HCT116 (cell line): ENCODE measurements around the gene PRR5L. TPM values are rescaled to one million over a fixed set of nuclear protein-coding genes. Genes with fewer than 3 reads are reported as not detected.

ENCODE experiments used
- ATAC-seq: fragments of 200-7000 bp; cut with Tn5 transposase; 2 replicates; pipeline ENCODE4 v1.9.1; 2020; ENCODE audit warnings: mild to moderate bottlenecking, moderate library complexity
- BruUV-seq: library from RNA; stranded (reverse); fragments of 400-500 nt; replicated peaks from 2 replicates; lab custom pipeline; 2021; lab: Mats Ljungman, UMichigan
- CTCF ChIA-PET: fragments of 300-600 bp; sonication (Branson Sonifier 250); formaldehyde crosslinking; loops from one replicate; lab custom pipeline; 2021; ENCODE audit warnings: antibody characterized with exemption; lab: Charles Lee
- POLR2A ChIA-PET: fragments of 300-600, 350-600 bp; sonication (Branson Sonifier 250); formaldehyde crosslinking; loops from one replicate; lab custom pipeline; 2021; ENCODE audit warnings: antibody characterized with exemption; lab: Charles Lee
- RAD21 ChIA-PET, 2 experiments: fragments of 300-600 bp; sonication (Branson Sonifier 250); formaldehyde crosslinking; loops; one replicate each; lab custom pipeline; 2023; ENCODE audit warnings: low total read pairs in 2 of 2; ENCODE audit not compliant: uncharacterized antibody in 2 of 2, unreplicated experiment in 2 of 2, low non-redundant PET in 1 of 2; lab: Charles Lee
- DNase-seq: peaks from one replicate; pipeline ENCODE4 v3.0.0-alpha.2; 2010; ENCODE audit warnings: low read depth, low spot score
- H2AFZ ChIP-seq: fragments of 200-600 bp; shearing (Covaris generic), sonication (generic); 2 replicates; pipeline ENCODE4 v1.6.1; 2017; ENCODE audit warnings: low read depth, mixed run types, mixed read lengths, antibody characterized with exemption, low read length; ENCODE audit not compliant: poor library complexity, severe bottlenecking
- H3K27ac ChIP-seq: 2 replicates; pipeline ENCODE4 v1.5.1; 2012; ENCODE audit warnings: low read depth, low read length
- H3K27me3 ChIP-seq: fragments of 200-600 bp; sonication (generic); 2 replicates; pipeline ENCODE4 v1.6.1; 2016; ENCODE audit warnings: mixed run types, low read length, mixed read lengths; ENCODE audit not compliant: insufficient read depth
- H3K36me3 ChIP-seq, 2 experiments: fragments of 200-500 bp in 1 of 2; fragments of 200-600 bp in 1 of 2; sonication (Bioruptor generic) in 1 of 2; sonication (generic) in 1 of 2; 2 replicates each; pipeline versions ENCODE4 v1.5.1 to v1.6.1; 2014 to 2016; ENCODE audit warnings: low read length in 2 of 2, inconsistent platforms in 1 of 2, mixed read lengths in 1 of 2, mixed run types in 1 of 2; ENCODE audit not compliant: insufficient read depth in 2 of 2, control insufficient read depth in 1 of 2
- H3K4me1 ChIP-seq, 2 experiments: fragments of 200-600 bp in 1 of 2; sonication (generic) in 1 of 2; 2 replicates each; pipeline versions ENCODE4 v1.5.1 to v1.6.1; 2012 to 2017; ENCODE audit warnings: low read length in 2 of 2, inconsistent platforms in 1 of 2, mild to moderate bottlenecking in 1 of 2, mixed read lengths in 1 of 2, mixed run types in 1 of 2, moderate library complexity in 1 of 2; ENCODE audit not compliant: insufficient read depth in 2 of 2, control insufficient read depth in 1 of 2
- H3K4me2 ChIP-seq: fragments of 200-600 bp; sonication (generic); 2 replicates; pipeline ENCODE4 v1.6.1; 2017; ENCODE audit warnings: mixed run types, low read length, mixed read lengths
- H3K4me3 ChIP-seq, 2 experiments: fragments of 200-600 bp in 1 of 2; sonication (generic) in 1 of 2; replicated peaks in 1 of 2; 2 replicates each; pipeline ENCODE4 v1.5.1; 2011 to 2016; ENCODE audit warnings: low read length in 2 of 2, control low read depth in 1 of 2, low read depth in 1 of 2, mild to moderate bottlenecking in 1 of 2, mixed read lengths in 1 of 2, mixed run types in 1 of 2
- H3K79me2 ChIP-seq: fragments of 200-600 bp; sonication (generic); 2 replicates; pipeline ENCODE4 v1.6.1; 2017; ENCODE audit warnings: mild to moderate bottlenecking, mixed run types, low read length, moderate library complexity, mixed read lengths; ENCODE audit not compliant: insufficient read depth
- H3K9ac ChIP-seq: fragments of 200-600 bp; sonication (generic); 2 replicates; pipeline ENCODE4 v1.6.1; 2016; ENCODE audit warnings: low read length, mixed read lengths
- H3K9me2 ChIP-seq: fragments of 200-600 bp; sonication (generic), shearing (Covaris generic); 2 replicates; pipeline ENCODE4 v1.6.1; 2017; ENCODE audit warnings: mixed run types, mild to moderate bottlenecking, moderate library complexity; ENCODE audit not compliant: insufficient read depth
- H3K9me3 ChIP-seq, 2 experiments: fragments of 200-500 bp in 1 of 2; fragments of 200-600 bp in 1 of 2; sonication (Bioruptor generic) in 1 of 2; sonication (generic) in 1 of 2; 2 replicates each; pipeline ENCODE4 v1.6.1; 2014 to 2017; ENCODE audit warnings: low read length in 2 of 2, mixed read lengths in 2 of 2, inconsistent platforms in 1 of 2, low read depth in 1 of 2, mild to moderate bottlenecking in 1 of 2, mixed run types in 1 of 2, moderate library complexity in 1 of 2; ENCODE audit not compliant: control insufficient read depth in 1 of 2, insufficient read depth in 1 of 2
- H4K20me1 ChIP-seq: fragments of 200-600 bp; sonication (generic), shearing (Covaris generic); 2 replicates; pipeline ENCODE4 v1.6.1; 2017; ENCODE audit warnings: mixed run types, mild to moderate bottlenecking, moderate library complexity; ENCODE audit not compliant: insufficient read depth
- CBX3 ChIP-seq: IDR thresholded peaks from 2 replicates; pipeline ENCODE4 v1.6.1; 2012; ENCODE audit warnings: low read depth
- CTCF ChIP-seq, 3 experiments: fragments of 200-600 bp in 1 of 3; sonication (generic) in 1 of 3; IDR thresholded peaks in 2 of 3; conservative IDR thresholded peaks in 1 of 3; 2 replicates each; pipeline ENCODE4 v1.5.1; 2012 to 2017; ENCODE audit warnings: low read depth in 2 of 3, low read length in 2 of 3, antibody characterized with exemption in 1 of 3, borderline replicate concordance in 1 of 3, control low read depth in 1 of 3, mild to moderate bottlenecking in 1 of 3, mixed read lengths in 1 of 3, mixed run types in 1 of 3, moderate library complexity in 1 of 3; ENCODE audit not compliant: insufficient read depth in 1 of 3
- ELF1 ChIP-seq: IDR thresholded peaks from 2 replicates; pipeline ENCODE4 v1.6.1; 2012; ENCODE audit warnings: low read depth, borderline replicate concordance
- EZH2 ChIP-seq: fragments of 200-600 bp; sonication (generic); IDR thresholded peaks from 2 replicates; pipeline ENCODE4 v1.6.1; 2017; ENCODE audit warnings: antibody characterized with exemption, mixed run types
- EZH2phosphoT487 ChIP-seq: fragments of 200-600 bp; IDR thresholded peaks from 2 replicates; pipeline ENCODE4 v1.6.1; 2018; ENCODE audit warnings: antibody characterized with exemption, borderline replicate concordance
- RAD21 ChIP-seq: IDR thresholded peaks from 2 replicates; pipeline ENCODE4 v1.6.1; 2012; ENCODE audit warnings: low read depth, mild to moderate bottlenecking
- REST ChIP-seq: IDR thresholded peaks from 2 replicates; pipeline ENCODE4 v1.6.1; 2012; ENCODE audit warnings: low read depth
- SIN3A ChIP-seq: IDR thresholded peaks from 2 replicates; pipeline ENCODE4 v1.6.1; 2012; ENCODE audit warnings: low read depth
- SP1 ChIP-seq: IDR thresholded peaks from 2 replicates; pipeline ENCODE4 v1.6.1; 2012; ENCODE audit warnings: low read depth
- SRF ChIP-seq: IDR thresholded peaks from 2 replicates; pipeline ENCODE4 v1.6.1; 2012; ENCODE audit warnings: low read depth
- YY1 ChIP-seq: IDR thresholded peaks from 2 replicates; pipeline ENCODE4 v1.6.1; 2011; ENCODE audit warnings: low read length, low read depth, moderate library complexity, mild to moderate bottlenecking; ENCODE audit not compliant: insufficient replicate concordance; ENCODE audit errors: extremely low read depth
- ZNF274 ChIP-seq: fragments of 200-500 bp; sonication (Bioruptor generic); IDR thresholded peaks from 2 replicates; pipeline ENCODE4 v1.6.1; 2014; ENCODE audit warnings: mild to moderate bottlenecking, low read depth, low read length, inconsistent platforms
- intact Hi-C: fragments of 100-400 bp; cut with micrococcal nuclease; formaldehyde crosslinking; loops from 2 replicates; pipeline ENCODE4 v1.10.0; 2022
- total RNA-seq: library from RNA; stranded (reverse); gene quantifications from one replicate; pipeline ENCODE4 v1.2.1, GENCODE V29; 2021; ENCODE audit not compliant: unreplicated experiment

Gene PRR5L
- total RNA-seq, 1 experiment from 2014 or later, result 0.47 TPM

- Histone ChIP-seq H3K27me3 (peaks cover 13% of the 10 kb centered on the region), H3K9ac (no peak overlapping the region), H3K4me3 (no peak overlapping the region), H3K9me2 (no peaks in the 10 kb centered on the region), H3K36me3 (no peaks in the 10 kb centered on the region), H3K79me2 (no peaks in the 10 kb centered on the region), H3K9me3 (no peaks in the 10 kb centered on the region), H3K4me2 (no peak overlapping the region), H3K27ac (no peak overlapping the region), H3K4me1 (no peaks in the 10 kb centered on the region), H2AFZ (no peak overlapping the region), H4K20me1 (no peaks in the 10 kb centered on the region)
- CTCF ChIA-PET, result no interaction called here
- BruUV-seq, result no TSS peak
- ATAC-seq (no peak), DNase-seq (no peak)
- TF ChIP-seq EZH2phosphoT487 (no peak), CTCF (IDR thresholded peaks at IDR 0.05 in 2 of 3, conservative IDR thresholded peaks at IDR 0.05 in 1 of 3; ENCODE audit: borderline replicate concordance in 1 of 3, insufficient read depth in 1 of 3, low read depth in 2 of 3, low read length in 2 of 3) (no peak), ELF1 (no peak), RAD21 (no peak)
- intact Hi-C loops, result no loop called here
- POLR2A ChIA-PET, result no interaction called here
- RAD21 ChIA-PET, result no interaction called here
Observed at GRCh38 chr11:36379653-36380052, 83.6 kb downstream of the PRR5L start.

GRCh38 chr11:36380296-36381014 is 84.4 kb downstream of the PRR5L start:
- ChIA-PET RAD21 (no interaction called here), POLR2A (no interaction called here), CTCF (no interaction called here)
- Histone ChIP-seq H3K9me3 (no peaks in the 10 kb centered on the region), H3K4me1 (no peaks in the 10 kb centered on the region), H3K27me3 (peaks cover 10% of the 10 kb centered on the region; the same call in 1 of the 2 replicates), H3K27ac (no peak overlapping the region), H3K4me3 (no peak overlapping the region), H3K79me2 (no peaks in the 10 kb centered on the region), H3K4me2 (no peak overlapping the region), H3K9me2 (no peaks in the 10 kb centered on the region), H4K20me1 (no peaks in the 10 kb centered on the region), H2AFZ (no peak overlapping the region), H3K36me3 (no peaks in the 10 kb centered on the region), H3K9ac (no peak overlapping the region)
- intact Hi-C loops, result no loop called here
- ATAC-seq, result no peak
- DNase-seq, result no peak
- no TSS peak for BruUV-seq
- TF ChIP-seq REST, result no peak
- TF ChIP-seq RAD21, result no peak
- no peak for TF ChIP-seq CBX3
- TF ChIP-seq YY1, result no peak
- TF ChIP-seq SIN3A, result no peak
- no peak for TF ChIP-seq EZH2
- TF ChIP-seq SP1, result no peak
- TF ChIP-seq SRF, result no peak
- TF ChIP-seq EZH2phosphoT487, result no peak
- no peak for TF ChIP-seq ZNF274
